IMR-90 (cell line): ENCODE data around the gene OR51G2. TPM values are rescaled to one million over a fixed set of nuclear protein-coding genes. Genes with fewer than 3 reads are reported as not detected.

Experiments
- ATAC-seq: fragments of 200-7000 bp; cut with Tn5 transposase; 2 replicates; pipeline ENCODE4 v1.9.1; 2020; ENCODE audit warnings: low read depth, mild to moderate bottlenecking, moderate library complexity
- BruUV-seq: library from RNA; stranded (reverse); fragments of 400-500 nt; replicated peaks from 2 replicates; lab custom pipeline; 2021; lab: Mats Ljungman, UMichigan
- CTCF ChIA-PET: fragments of 300-600 bp; formaldehyde crosslinking; extraction: SDS; loops from one replicate; lab custom pipeline; 2021; ENCODE audit warnings: antibody characterized with exemption; lab: Yijun Ruan, JAX
- POLR2A ChIA-PET: fragments of 300-600 bp; sonication (Branson Sonifier 250); formaldehyde crosslinking; loops from one replicate; lab custom pipeline; 2022; ENCODE audit warnings: antibody characterized with exemption; ENCODE audit not compliant: unreplicated experiment; lab: Charles Lee
- DNase-seq: peaks from one replicate; pipeline ENCODE4 v3.0.0; 2013
- H2AFZ ChIP-seq: replicated peaks from 2 replicates; pipeline ENCODE3; 2013; ENCODE audit warnings: low read length, mild to moderate bottlenecking; ENCODE audit not compliant: poor library complexity
- H2AK5ac ChIP-seq: 2 replicates; pipeline ENCODE4 v1.6.1; 2013; ENCODE audit warnings: low read depth, low read length, inconsistent platforms
- H2AK9ac ChIP-seq: replicated peaks from 2 replicates; pipeline ENCODE3; 2013; ENCODE audit warnings: mild to moderate bottlenecking, low read depth, low read length, moderate library complexity; ENCODE audit not compliant: poor library complexity
- H2BK120ac ChIP-seq: 2 replicates; pipeline ENCODE4 v1.6.1; 2013; ENCODE audit warnings: low read depth, low read length, inconsistent platforms
- H2BK15ac ChIP-seq: 3 replicates; pipeline ENCODE4 v1.6.1; 2013; ENCODE audit warnings: low read depth, low read length, inconsistent platforms
- H2BK20ac ChIP-seq: 2 replicates; pipeline ENCODE4 v1.6.1; 2013; ENCODE audit warnings: low read depth, mild to moderate bottlenecking, inconsistent platforms, low read length, moderate library complexity
- H2BK5ac ChIP-seq: 2 replicates; pipeline ENCODE4 v1.6.1; 2013; ENCODE audit warnings: mild to moderate bottlenecking, low read depth, low read length, inconsistent platforms; ENCODE audit not compliant: poor library complexity, severe bottlenecking
- H3K14ac ChIP-seq: replicated peaks from 2 replicates; pipeline ENCODE4 v1.6.1; 2013; ENCODE audit warnings: low read depth, low read length, inconsistent platforms
- H3K18ac ChIP-seq: 2 replicates; pipeline ENCODE4 v1.6.1; 2013; ENCODE audit warnings: low read depth, low read length, control low read depth
- H3K23ac ChIP-seq: 2 replicates; pipeline ENCODE4 v1.6.1; 2013; ENCODE audit warnings: low read depth, low read length, inconsistent platforms
- H3K27ac ChIP-seq: 2 replicates; pipeline ENCODE4 v1.5.1; 2013; ENCODE audit warnings: mild to moderate bottlenecking, control low read depth, low read length; ENCODE audit not compliant: insufficient read depth
- H3K27me3 ChIP-seq: 2 replicates; pipeline ENCODE4 v1.6.1; 2013; ENCODE audit warnings: low read length; ENCODE audit not compliant: control insufficient read depth, insufficient read depth
- H3K36me3 ChIP-seq: 2 replicates; pipeline ENCODE4 v1.6.1; 2013; ENCODE audit warnings: low read length, mixed read lengths; ENCODE audit not compliant: control insufficient read depth, insufficient read depth
- H3K4ac ChIP-seq: 2 replicates; pipeline ENCODE4 v1.6.1; 2013; ENCODE audit warnings: low read depth, low read length, inconsistent platforms
- H3K4me1 ChIP-seq: 2 replicates; pipeline ENCODE4 v1.6.1; 2013; ENCODE audit warnings: low read length, mixed read lengths; ENCODE audit not compliant: control insufficient read depth, insufficient read depth
- H3K4me2 ChIP-seq: 2 replicates; pipeline ENCODE4 v1.6.1; 2013; ENCODE audit warnings: low read depth, mild to moderate bottlenecking, control low read depth, low read length, moderate library complexity
- H3K4me3 ChIP-seq: 2 replicates; pipeline ENCODE4 v1.5.1; 2013; ENCODE audit warnings: low read depth, mild to moderate bottlenecking, control low read depth, low read length, moderate library complexity; ENCODE audit not compliant: insufficient read depth
- H3K56ac ChIP-seq: 2 replicates; pipeline ENCODE4 v1.6.1; 2013; ENCODE audit warnings: low read length, inconsistent platforms; ENCODE audit not compliant: insufficient read depth; ENCODE audit errors: extremely low read depth
- H3K79me1 ChIP-seq, 2 experiments: 2 replicates each; pipeline ENCODE4 v1.6.1; 2013; ENCODE audit warnings: low read length in 2 of 2, inconsistent platforms in 1 of 2, low read depth in 1 of 2
- H3K9ac ChIP-seq: 2 replicates; pipeline ENCODE4 v1.6.1; 2013; ENCODE audit warnings: low read depth, low read length, control low read depth
- H3K9me1 ChIP-seq: 2 replicates; pipeline ENCODE4 v1.6.1; 2013; ENCODE audit warnings: low read length, inconsistent platforms; ENCODE audit not compliant: insufficient read depth
- H3K9me3 ChIP-seq: 2 replicates; pipeline ENCODE4 v1.6.1; 2013; ENCODE audit warnings: low read length; ENCODE audit not compliant: control insufficient read depth, insufficient read depth
- H4K20me1 ChIP-seq: 2 replicates; pipeline ENCODE4 v1.6.1; 2013; ENCODE audit warnings: low read length, inconsistent platforms; ENCODE audit not compliant: insufficient read depth
- H4K5ac ChIP-seq: 2 replicates; pipeline ENCODE4 v1.6.1; 2013; ENCODE audit warnings: mild to moderate bottlenecking, low read depth, low read length, control low read depth
- H4K8ac ChIP-seq, 2 experiments: 2 replicates each; pipeline ENCODE4 v1.6.1; 2013; ENCODE audit warnings: low read depth in 2 of 2, low read length in 2 of 2, control low read depth in 1 of 2, inconsistent platforms in 1 of 2
- H4K91ac ChIP-seq: 2 replicates; pipeline ENCODE4 v1.6.1; 2013; ENCODE audit warnings: low read depth, low read length, inconsistent platforms; ENCODE audit not compliant: insufficient read depth
- BHLHE40 ChIP-seq: fragments of 150-350 bp; IDR thresholded peaks from 2 replicates; pipeline ENCODE4 v1.6.1; 2016; ENCODE audit warnings: mild to moderate bottlenecking, low read depth, low read length
- CEBPB ChIP-seq: IDR thresholded peaks from 2 replicates; pipeline ENCODE4 v1.6.1; 2012; ENCODE audit warnings: low read depth, low read length, improper control_type of control experiment
- CHD1 ChIP-seq: IDR thresholded peaks from 2 replicates; pipeline ENCODE4 v1.6.1; 2012; ENCODE audit warnings: low read depth, low read length, improper control_type of control experiment
- FOS ChIP-seq: fragments of 150-350 bp; IDR thresholded peaks from 2 replicates; pipeline ENCODE4 v1.6.1; 2016; ENCODE audit warnings: low read depth, low read length
- MAFK ChIP-seq: IDR thresholded peaks from 2 replicates; pipeline ENCODE4 v1.6.1; 2012; ENCODE audit warnings: low read depth, low read length, improper control_type of control experiment
- MAZ ChIP-seq: IDR thresholded peaks from 2 replicates; pipeline ENCODE4 v1.6.1; 2012; ENCODE audit warnings: low read depth, mild to moderate bottlenecking, low read length, improper control_type of control experiment, moderate library complexity, borderline replicate concordance
- MXI1 ChIP-seq: IDR thresholded peaks from 2 replicates; pipeline ENCODE4 v1.6.1; 2012; ENCODE audit warnings: low read depth, mild to moderate bottlenecking, low read length, moderate library complexity, borderline replicate concordance
- NFE2L2 ChIP-seq: fragments of 150-350 bp; IDR thresholded peaks from 2 replicates; pipeline ENCODE4 v1.6.1; 2016; ENCODE audit warnings: low read depth, mild to moderate bottlenecking, low read length
- POLR2A ChIP-seq: IDR thresholded peaks from 2 replicates; pipeline ENCODE4 v1.6.1; 2012; ENCODE audit warnings: mild to moderate bottlenecking, low read depth, low read length
- RAD21 ChIP-seq: IDR thresholded peaks from 2 replicates; pipeline ENCODE4 v1.6.1; 2012; ENCODE audit warnings: low read length, improper control_type of control experiment
- RCOR1 ChIP-seq: IDR thresholded peaks from 2 replicates; pipeline ENCODE4 v1.6.1; 2012; ENCODE audit warnings: mild to moderate bottlenecking, low read length, improper control_type of control experiment; ENCODE audit not compliant: insufficient replicate concordance
- RFX5 ChIP-seq: IDR thresholded peaks from 2 replicates; pipeline ENCODE4 v1.8.0; 2012; ENCODE audit warnings: low read depth, mild to moderate bottlenecking, low read length, moderate library complexity
- SMC3 ChIP-seq: fragments of 150-350 bp; IDR thresholded peaks from 2 replicates; pipeline ENCODE4 v1.6.1; 2016; ENCODE audit warnings: low read depth, mild to moderate bottlenecking, antibody characterized with exemption, low read length, moderate library complexity
- WGBS, 2 experiments: methylation state at CpG; one replicate each; pipeline versions ENCODE4 v1.1.5 to v1.1.7; 2013; ENCODE audit warnings: missing lambda C conversion rate in 2 of 2; ENCODE audit not compliant: insufficient read length in 1 of 2; ENCODE audit errors: extremely low coverage in 2 of 2; 5-methylcytosine and 5-hydroxymethylcytosine counted together
- dilution Hi-C: fragments of 300-500 bp; cut with HindIII; formaldehyde crosslinking; loops from one replicate; pipeline ENCODE4 v1.14.3; 2018; ENCODE audit warnings: low sequenced_read_pairs; ENCODE audit not compliant: unreplicated experiment
- in situ Hi-C: fragments of 300-500 bp; cut with MboI; formaldehyde crosslinking; loops from 3 replicates; pipeline ENCODE4 v1.14.3; 2019; ENCODE audit warnings: low sequenced_read_pairs, inconsistent platforms, mixed read lengths
- intact Hi-C: fragments of 100-400 bp; cut with micrococcal nuclease; formaldehyde crosslinking; loops from 2 replicates; pipeline ENCODE4 v1.10.0; 2022
- polyA plus RNA-seq, 3 experiments: library from polyadenylated mRNA; depleted of rRNA; stranded (reverse); fragments of >200 nt; gene quantifications; 2 replicates each; pipeline ENCODE4 v1.2.3, GENCODE V29; 2012; ENCODE audit warnings: low replicate concordance in 1 of 3
- total RNA-seq: library from RNA; depleted of rRNA; stranded (reverse); fragments of >200 nt; gene quantifications from 2 replicates; pipeline ENCODE4 v1.2.3, GENCODE V29; 2012
- TF ChIP-seq, protein P1 (sequence below): conservative IDR thresholded peaks from 2 replicates; pipeline ENCODE4 v1.5.1; 2012; ENCODE audit warnings: mild to moderate bottlenecking, low read depth, low read length, improper control_type of control experiment
- TF ChIP-seq, protein P2 (sequence below): fragments of 150-350 bp; IDR thresholded peaks from 2 replicates; pipeline ENCODE4 v1.6.1; 2017; ENCODE audit warnings: mild to moderate bottlenecking, antibody characterized with exemption, low read length, low read depth
- TF ChIP-seq, protein P3 (sequence below): fragments of 150-350 bp; IDR thresholded peaks from 2 replicates; pipeline ENCODE4 v1.6.1; 2016; ENCODE audit warnings: low read depth, mild to moderate bottlenecking, low read length, moderate library complexity, borderline replicate concordance

Gene OR51G2
- total and polyA plus RNA-seq, 2 of the 4 experiments (the other 2 are of a cell fraction): not detected

DNA sequence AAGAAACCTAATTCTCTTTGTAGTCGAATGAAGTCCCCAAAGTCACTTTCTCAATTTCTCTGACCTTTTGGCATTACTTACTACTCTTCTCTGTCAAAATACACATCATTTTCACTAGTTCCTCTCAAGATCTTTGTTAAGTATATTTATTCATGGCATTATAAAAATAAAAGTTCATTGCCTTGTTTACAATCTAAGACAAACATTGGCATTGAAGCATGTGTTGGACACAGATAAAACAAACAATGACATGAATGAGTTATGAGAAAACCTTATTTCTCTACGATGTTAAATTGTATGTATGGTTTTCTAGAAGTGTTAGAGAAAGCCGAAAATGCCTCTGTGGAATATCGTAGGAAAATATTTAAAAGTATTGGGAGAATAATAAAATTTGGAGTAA, 13.6 kb upstream of the OR51G2 start:
- DNase-seq (no peak), ATAC-seq (no peak)
- Histone ChIP-seq H3K23ac (no peak overlapping the region), H4K5ac (no peak overlapping the region), H2BK15ac (no peak overlapping the region), H2BK20ac (no peak overlapping the region), H3K56ac (no peak overlapping the region), H4K20me1 (no peaks in the 10 kb centered on the region), H3K79me1 (no peaks in the 10 kb centered on the region), H4K91ac (no peak overlapping the region), H2AK5ac (no peak overlapping the region), H3K4me3 (no peak overlapping the region), H4K8ac (no peak overlapping the region), H3K9me3 (no peaks in the 10 kb centered on the region), H3K4me2 (no peak overlapping the region), H2BK120ac (no peak overlapping the region), H3K9ac (no peak overlapping the region), H2AK9ac (no peak overlapping the region), H3K9me1 (no peaks in the 10 kb centered on the region), H3K27ac (no peak overlapping the region), H3K18ac (no peak overlapping the region), H2AFZ (no peak overlapping the region), H3K4me1 (no peaks in the 10 kb centered on the region), H2BK5ac (no peak overlapping the region), H3K14ac (no peak overlapping the region), H3K27me3 (no peaks in the 10 kb centered on the region), H3K4ac (no peak overlapping the region), H3K36me3 (no peaks in the 10 kb centered on the region)
- dilution Hi-C loops (no loop called here), intact Hi-C loops (no loop called here), in situ Hi-C loops (no loop called here)
- TF ChIP-seq MAFK: no peak
- TF ChIP-seq, protein P1, sequence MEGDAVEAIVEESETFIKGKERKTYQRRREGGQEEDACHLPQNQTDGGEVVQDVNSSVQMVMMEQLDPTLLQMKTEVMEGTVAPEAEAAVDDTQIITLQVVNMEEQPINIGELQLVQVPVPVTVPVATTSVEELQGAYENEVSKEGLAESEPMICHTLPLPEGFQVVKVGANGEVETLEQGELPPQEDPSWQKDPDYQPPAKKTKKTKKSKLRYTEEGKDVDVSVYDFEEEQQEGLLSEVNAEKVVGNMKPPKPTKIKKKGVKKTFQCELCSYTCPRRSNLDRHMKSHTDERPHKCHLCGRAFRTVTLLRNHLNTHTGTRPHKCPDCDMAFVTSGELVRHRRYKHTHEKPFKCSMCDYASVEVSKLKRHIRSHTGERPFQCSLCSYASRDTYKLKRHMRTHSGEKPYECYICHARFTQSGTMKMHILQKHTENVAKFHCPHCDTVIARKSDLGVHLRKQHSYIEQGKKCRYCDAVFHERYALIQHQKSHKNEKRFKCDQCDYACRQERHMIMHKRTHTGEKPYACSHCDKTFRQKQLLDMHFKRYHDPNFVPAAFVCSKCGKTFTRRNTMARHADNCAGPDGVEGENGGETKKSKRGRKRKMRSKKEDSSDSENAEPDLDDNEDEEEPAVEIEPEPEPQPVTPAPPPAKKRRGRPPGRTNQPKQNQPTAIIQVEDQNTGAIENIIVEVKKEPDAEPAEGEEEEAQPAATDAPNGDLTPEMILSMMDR: no peak
- TF ChIP-seq MXI1: no peak
- TF ChIP-seq, protein P2, sequence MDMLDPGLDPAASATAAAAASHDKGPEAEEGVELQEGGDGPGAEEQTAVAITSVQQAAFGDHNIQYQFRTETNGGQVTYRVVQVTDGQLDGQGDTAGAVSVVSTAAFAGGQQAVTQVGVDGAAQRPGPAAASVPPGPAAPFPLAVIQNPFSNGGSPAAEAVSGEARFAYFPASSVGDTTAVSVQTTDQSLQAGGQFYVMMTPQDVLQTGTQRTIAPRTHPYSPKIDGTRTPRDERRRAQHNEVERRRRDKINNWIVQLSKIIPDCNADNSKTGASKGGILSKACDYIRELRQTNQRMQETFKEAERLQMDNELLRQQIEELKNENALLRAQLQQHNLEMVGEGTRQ: no peak
- no peak for TF ChIP-seq MAZ
- no peak for TF ChIP-seq NFE2L2
- TF ChIP-seq CEBPB: no peak
- no peak for TF ChIP-seq RAD21
- no peak for TF ChIP-seq FOS
- no peak for TF ChIP-seq CHD1
- TF ChIP-seq, protein P3, sequence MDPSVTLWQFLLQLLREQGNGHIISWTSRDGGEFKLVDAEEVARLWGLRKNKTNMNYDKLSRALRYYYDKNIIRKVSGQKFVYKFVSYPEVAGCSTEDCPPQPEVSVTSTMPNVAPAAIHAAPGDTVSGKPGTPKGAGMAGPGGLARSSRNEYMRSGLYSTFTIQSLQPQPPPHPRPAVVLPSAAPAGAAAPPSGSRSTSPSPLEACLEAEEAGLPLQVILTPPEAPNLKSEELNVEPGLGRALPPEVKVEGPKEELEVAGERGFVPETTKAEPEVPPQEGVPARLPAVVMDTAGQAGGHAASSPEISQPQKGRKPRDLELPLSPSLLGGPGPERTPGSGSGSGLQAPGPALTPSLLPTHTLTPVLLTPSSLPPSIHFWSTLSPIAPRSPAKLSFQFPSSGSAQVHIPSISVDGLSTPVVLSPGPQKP: no peak
- no peak for TF ChIP-seq BHLHE40
- no peak for TF ChIP-seq RFX5
- TF ChIP-seq RCOR1: no peak
- no peak for TF ChIP-seq POLR2A
- TF ChIP-seq SMC3: no peak
- POLR2A ChIA-PET: no interaction called here
- CTCF ChIA-PET: interaction anchor here (1.2 kb wide), 1 partner anchor 296 kb away, joined by 3 read pairs; the partner anchor contains the start of gene OR51D1
- WGBS, 2 experiments: 60 to 100% methylated on average over 1 of the region's 4 CpGs
- BruUV-seq: no TSS peak
